Mucosa of descending colon (tissue), 3 donors: ENCODE data around the gene TUBGCP6. TPM values are rescaled to one million over a fixed set of nuclear protein-coding genes. Genes with fewer than 3 reads are reported as not detected.

ENCODE experiments used
- ATAC-seq: fragments of 200-7000 bp; cut with Tn5 transposase; one replicate; pipeline ENCODE4 v1.9.1; 2020; ENCODE audit warnings: mild to moderate bottlenecking, moderate library complexity
- DNase-seq, 3 donors: peaks; one replicate each; pipeline ENCODE4 v3.0.0-alpha.2; 2020
- H3K36me3 ChIP-seq: fragments of 200-600 bp; one replicate; pipeline ENCODE4 v1.8.0; 2021; ENCODE audit warnings: low read depth, mild to moderate bottlenecking
- H3K4me1 ChIP-seq: fragments of 200-600 bp; one replicate; pipeline ENCODE4 v1.8.0; 2021; ENCODE audit warnings: low read depth, mild to moderate bottlenecking
- H3K4me3 ChIP-seq: fragments of 200-600 bp; one replicate; pipeline ENCODE4 v1.8.0; 2021; ENCODE audit warnings: mild to moderate bottlenecking
- H3K9me3 ChIP-seq: fragments of 200-600 bp; one replicate; pipeline ENCODE4 v1.8.0; 2021; ENCODE audit warnings: mild to moderate bottlenecking
- intact Hi-C, 2 donors: fragments of 100-400 bp; cut with DNase I in 1 of 2; cut with micrococcal nuclease in 1 of 2; formaldehyde crosslinking; loops; one replicate each; pipeline versions ENCODE4 v1.11.0 to v1.11.1; 2022; cut with DNase I, micrococcal nuclease
- total RNA-seq, 3 donors: library from RNA; stranded (reverse); fragmentation: NEBNext Ultra II Directional in 2 of 3; extraction: Animal tissue kit (Norgen Biotek cat#: 25700) in 2 of 3; gene quantifications; one replicate each; pipeline versions ENCODE4 v1.2.1 to v1.2.4, GENCODE V29; 2021 to 2023
- TF ChIP-seq, protein P1 (sequence below): fragments of 200-600 bp; IDR thresholded peaks from one replicate; pipeline ENCODE4 v1.8.0; 2022; ENCODE audit warnings: antibody characterized with exemption, mild to moderate bottlenecking
- donor health status: DM: no; HTN: no; CAD: no; lungs with moderate emphysema.
- donor health status: DM: no; HTN: no; CAD: no.
- donor health status: DM: no; HTN: yes; CAD: no.

TUBGCP6 gene
- total RNA-seq, 3 donors from 2014 or later, result 34.5 to 41.6 (median 40.5) TPM

DNA sequence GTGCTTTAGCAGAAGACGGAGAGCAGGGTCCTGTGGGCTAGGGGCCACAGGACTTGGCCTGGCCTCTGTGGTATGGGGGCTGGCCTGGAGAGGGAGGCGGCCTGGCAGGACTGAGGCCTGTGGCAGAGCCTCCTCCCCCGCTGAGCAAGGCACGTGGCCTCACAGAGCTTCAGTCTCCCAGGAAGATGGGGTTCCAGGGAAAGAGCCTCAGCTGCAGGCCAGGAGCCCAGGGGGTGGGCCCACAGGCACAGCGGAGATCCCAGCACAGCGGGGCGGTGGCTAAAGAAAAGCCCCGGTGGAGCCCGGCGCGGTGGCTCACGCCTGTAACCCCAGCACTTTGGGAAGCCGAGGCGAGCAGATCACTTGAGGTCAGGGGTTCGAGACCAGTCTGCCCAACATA is 14.5 kb upstream of the TUBGCP6 start:
- H3K9me3 ChIP-seq, result no peaks in the 10 kb centered on the region
- DNase-seq (no peak), ATAC-seq (no peak)
- no peak overlapping the region for H3K4me3 ChIP-seq
- no peaks in the 10 kb centered on the region for H3K36me3 ChIP-seq
- intact Hi-C loops, result no loop called here
- TF ChIP-seq, protein P1, sequence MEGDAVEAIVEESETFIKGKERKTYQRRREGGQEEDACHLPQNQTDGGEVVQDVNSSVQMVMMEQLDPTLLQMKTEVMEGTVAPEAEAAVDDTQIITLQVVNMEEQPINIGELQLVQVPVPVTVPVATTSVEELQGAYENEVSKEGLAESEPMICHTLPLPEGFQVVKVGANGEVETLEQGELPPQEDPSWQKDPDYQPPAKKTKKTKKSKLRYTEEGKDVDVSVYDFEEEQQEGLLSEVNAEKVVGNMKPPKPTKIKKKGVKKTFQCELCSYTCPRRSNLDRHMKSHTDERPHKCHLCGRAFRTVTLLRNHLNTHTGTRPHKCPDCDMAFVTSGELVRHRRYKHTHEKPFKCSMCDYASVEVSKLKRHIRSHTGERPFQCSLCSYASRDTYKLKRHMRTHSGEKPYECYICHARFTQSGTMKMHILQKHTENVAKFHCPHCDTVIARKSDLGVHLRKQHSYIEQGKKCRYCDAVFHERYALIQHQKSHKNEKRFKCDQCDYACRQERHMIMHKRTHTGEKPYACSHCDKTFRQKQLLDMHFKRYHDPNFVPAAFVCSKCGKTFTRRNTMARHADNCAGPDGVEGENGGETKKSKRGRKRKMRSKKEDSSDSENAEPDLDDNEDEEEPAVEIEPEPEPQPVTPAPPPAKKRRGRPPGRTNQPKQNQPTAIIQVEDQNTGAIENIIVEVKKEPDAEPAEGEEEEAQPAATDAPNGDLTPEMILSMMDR, result no peak
- H3K4me1 ChIP-seq, result peaks cover 14% of the 10 kb centered on the region

DNA sequence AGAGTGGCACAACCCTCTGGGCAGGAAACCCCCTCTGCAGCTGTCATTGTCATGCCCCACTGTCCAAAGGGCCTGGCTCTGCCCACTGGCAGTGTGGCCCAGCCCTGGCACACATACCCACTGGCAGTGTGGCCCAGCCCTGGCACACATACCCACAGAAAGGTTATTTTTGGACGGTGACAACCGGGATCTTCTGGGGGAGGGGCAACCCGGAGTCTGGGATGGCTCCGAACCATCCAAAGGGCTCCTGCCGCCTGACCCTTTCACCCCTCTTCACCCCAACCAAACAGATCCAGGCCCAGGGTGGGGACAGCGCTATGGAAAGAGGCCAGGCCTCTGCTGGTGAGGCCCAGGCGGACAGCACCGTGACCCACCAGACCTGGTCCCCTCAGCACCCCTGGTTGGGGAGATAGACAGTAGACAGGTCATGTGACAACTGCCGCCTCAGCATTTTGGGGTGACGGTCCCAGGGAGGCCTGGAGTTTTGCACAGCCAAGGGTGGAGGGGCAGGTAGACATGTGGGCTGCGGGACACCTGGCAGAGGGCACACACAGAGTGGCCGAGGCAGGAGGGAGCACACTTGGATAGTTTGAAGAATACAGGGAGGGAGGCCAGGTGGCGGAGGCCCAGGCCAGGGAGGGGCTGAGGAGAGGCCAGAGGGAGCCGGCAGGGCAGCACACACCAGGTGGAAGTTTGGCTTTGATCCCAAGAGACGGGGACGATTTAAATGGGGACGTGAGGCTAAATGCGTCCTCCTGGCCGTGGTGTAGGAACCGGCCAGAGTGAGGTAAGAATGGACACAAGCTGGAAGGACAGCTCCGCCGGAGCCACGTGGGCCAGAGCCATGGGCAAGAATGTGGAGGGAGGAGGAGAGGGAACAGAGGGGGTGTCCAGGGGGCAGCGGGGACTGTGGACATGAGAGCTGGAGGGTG is 13.8 kb upstream of the TUBGCP6 start:
- intact Hi-C loops, result no loop called here
- DNase-seq (no peak), ATAC-seq (no peak)
- no peaks in the 10 kb centered on the region for H3K9me3 ChIP-seq
- H3K4me3 ChIP-seq, result no peak overlapping the region
- peaks cover 14% of the 10 kb centered on the region for H3K4me1 ChIP-seq
- TF ChIP-seq, protein P1, result no peak
- no peaks in the 10 kb centered on the region for H3K36me3 ChIP-seq

- TF ChIP-seq, protein P1, result no peak
- peak; percentile 6 for ATAC-seq
- intact Hi-C loops, result no loop called here
Measured at GRCh38 chr22:50257451-50258360, 12.9 kb upstream of the TUBGCP6 start.

DNA sequence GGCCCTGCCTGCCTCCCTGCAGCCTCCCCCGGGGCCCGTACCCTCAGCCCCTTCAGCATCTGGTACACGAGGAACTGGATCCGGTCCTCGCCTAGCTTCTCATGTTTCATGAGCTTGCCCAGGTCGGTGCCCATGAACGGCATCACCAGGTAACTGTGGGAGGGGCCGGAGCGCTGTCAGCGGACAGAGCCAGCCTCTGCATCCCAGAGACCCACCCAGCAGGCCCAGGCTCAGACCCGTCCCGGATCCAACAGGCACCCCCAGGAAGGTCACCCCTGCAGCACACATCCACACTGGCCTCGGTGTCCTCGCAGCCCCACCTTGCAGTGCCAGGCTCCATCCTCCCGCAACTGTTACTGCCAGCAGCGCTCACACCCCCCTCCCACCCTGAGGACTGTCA is 12.2 kb upstream of the TUBGCP6 start:
- ATAC-seq, result no peak
- Histone ChIP-seq H3K36me3 (no peaks in the 10 kb centered on the region), H3K4me1 (peaks cover 13% of the 10 kb centered on the region), H3K4me3 (no peak overlapping the region), H3K9me3 (no peaks in the 10 kb centered on the region)
- no peak for DNase-seq
- TF ChIP-seq, protein P1, result no peak
- intact Hi-C loops, result no loop called here

More at GRCh38 chr22:50257451-50258360, 12.9 kb upstream of the TUBGCP6 start:
- Histone ChIP-seq H3K9me3 (no peaks in the 10 kb centered on the region), H3K4me1 (peaks cover 14% of the 10 kb centered on the region), H3K36me3 (no peaks in the 10 kb centered on the region), H3K4me3 (no peak overlapping the region)
- DNase-seq, result no peak

GRCh38 chr22:50256258-50256862 is 11.5 kb upstream of the TUBGCP6 start:
- Histone ChIP-seq H3K4me3 (no peak overlapping the region), H3K4me1 (peaks cover 9% of the 10 kb centered on the region), H3K9me3 (no peaks in the 10 kb centered on the region), H3K36me3 (no peaks in the 10 kb centered on the region)
- TF ChIP-seq, protein P1, result no peak
- DNase-seq (no peak), ATAC-seq (no peak)
- intact Hi-C loops, result no loop called here
